T follicular helper cell (primary cell): ENCODE results near the gene SRD5A2.

ENCODE experiments used
- DNase-seq: peaks from one replicate; pipeline ENCODE4 v3.0.0-alpha.2; 2020; ENCODE audit warnings: low read depth
- total RNA-seq, 2 experiments: gene quantifications; one replicate each; lab custom pipeline; 2026; lab: John Stamatoyannopoulos, UW

SRD5A2 gene, protein sequence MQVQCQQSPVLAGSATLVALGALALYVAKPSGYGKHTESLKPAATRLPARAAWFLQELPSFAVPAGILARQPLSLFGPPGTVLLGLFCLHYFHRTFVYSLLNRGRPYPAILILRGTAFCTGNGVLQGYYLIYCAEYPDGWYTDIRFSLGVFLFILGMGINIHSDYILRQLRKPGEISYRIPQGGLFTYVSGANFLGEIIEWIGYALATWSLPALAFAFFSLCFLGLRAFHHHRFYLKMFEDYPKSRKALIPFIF
- 0 to 0.06 reads per million in 2 experiments for total RNA-seq

- no peak for DNase-seq
Observed at GRCh38 chr2:31580321-31581117, at the start of gene SRD5A2. TSS of gene SRD5A2 (minus strand) at chr2:31580938. CDS start at chr2:31580900, 38 bp downstream.

GRCh38 chr2:31606509-31606908 is 25.8 kb upstream of the SRD5A2 start:
- no peak for DNase-seq

DNA sequence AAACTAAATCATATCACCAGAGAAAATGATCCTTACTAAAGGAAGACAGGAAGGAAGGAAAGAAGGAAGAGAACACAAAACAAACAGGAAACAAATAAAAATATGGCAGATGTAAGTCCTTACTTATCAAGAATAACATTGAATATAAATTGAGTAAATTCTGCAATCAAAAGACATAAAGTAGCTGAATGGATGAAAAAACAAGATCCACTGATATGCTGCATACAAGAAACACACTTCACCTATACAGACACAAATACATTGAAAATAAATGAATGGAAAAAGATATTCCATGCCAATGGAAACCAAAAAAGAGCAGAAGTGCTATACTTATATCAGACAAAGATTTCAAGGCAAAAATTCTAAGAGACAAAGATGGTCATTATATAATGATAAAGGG is 18.0 kb upstream of the SRD5A2 start:
- DNase-seq: no peak

- DNase-seq: no peak
Observed at GRCh38 chr2:31586230-31586629, 5.5 kb upstream of the SRD5A2 start.

- DNase-seq: no peak
Observed at GRCh38 chr2:31581124-31581795, 522 bp upstream of the SRD5A2 start.

GRCh38 chr2:31579996-31580320 is 780 bp downstream of the SRD5A2 start:
- no peak for DNase-seq

DNA sequence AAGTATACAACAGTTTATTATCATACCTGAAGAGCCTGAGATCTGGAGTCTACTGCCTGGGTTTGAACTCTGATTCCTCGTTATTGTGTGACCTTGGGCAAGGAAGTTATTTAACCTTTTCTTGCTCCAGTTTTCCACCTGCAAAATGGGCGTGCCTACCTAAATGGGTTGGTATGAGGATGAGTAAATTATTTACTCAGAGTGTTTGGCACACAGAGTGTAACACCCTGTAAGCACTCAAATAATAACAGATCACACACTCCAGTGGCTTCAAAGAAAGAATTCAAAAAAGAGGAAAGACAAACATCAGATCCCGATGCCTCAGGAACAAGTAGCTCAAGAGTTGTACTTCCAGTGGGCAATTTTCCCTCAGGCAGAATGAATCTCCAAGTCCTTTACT is 2.4 kb downstream of the SRD5A2 start:
- no peak for DNase-seq

GRCh38 chr2:31577143-31577542 is 3.6 kb downstream of the SRD5A2 start:
- no peak for DNase-seq

DNA sequence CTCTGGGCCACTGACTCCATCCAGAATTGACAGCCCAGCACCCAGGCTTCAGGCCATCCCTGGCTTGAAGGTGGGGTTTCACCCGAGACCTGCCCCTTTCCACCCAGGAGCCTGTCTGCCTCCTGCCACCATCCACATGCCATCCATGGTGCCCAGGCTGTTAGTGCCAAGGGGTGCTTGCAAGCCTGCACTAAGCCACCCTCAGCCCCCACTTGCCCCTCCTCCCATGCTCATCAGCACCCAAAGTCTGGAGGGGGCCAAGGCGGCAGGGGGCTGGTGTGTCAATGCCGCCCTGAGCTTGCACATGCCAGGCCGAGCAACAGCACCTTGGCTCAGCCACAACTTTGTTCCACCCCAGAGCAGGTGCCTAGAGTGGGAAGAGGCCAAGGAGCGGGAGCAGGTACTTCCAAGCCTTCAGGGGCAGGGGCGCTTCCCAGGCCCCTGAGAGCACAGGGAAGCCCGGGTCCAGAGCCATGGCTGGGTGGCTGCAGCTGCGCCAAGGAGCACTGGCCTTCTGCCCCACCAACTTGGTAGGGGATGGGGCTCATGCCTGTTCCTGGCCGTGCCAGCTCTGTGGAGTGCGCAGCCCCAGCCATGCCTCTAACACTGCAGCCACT is 12.0 kb downstream of the SRD5A2 start:
- no peak for DNase-seq

DNA sequence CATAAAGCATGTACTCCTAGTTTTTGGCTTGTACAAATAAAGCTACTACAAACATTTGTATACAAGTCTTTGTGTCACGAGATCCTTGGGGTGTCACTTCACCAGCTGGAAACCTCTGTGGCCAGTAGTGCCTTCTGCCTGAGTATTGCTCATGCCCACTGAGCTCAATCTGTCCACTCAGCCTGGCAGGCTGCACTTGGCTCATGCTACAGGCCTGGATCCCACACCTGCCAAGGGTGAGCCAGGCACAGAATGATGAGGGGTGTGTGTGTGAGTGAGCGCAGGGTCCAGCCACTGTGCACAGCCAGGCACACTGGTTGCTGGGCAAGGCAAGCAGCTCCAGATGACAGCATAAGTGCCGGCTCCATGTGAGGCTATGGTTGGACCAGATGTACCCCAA is 13.1 kb downstream of the SRD5A2 start:
- DNase-seq: no peak

- no peak for DNase-seq
Observed at GRCh38 chr2:31563273-31563839, 17.4 kb downstream of the SRD5A2 start.

- no peak for DNase-seq
Observed at GRCh38 chr2:31561823-31562222, 18.9 kb downstream of the SRD5A2 start.

- no peak for DNase-seq
Observed at GRCh38 chr2:31558401-31559295, 22.1 kb downstream of the SRD5A2 start.

GRCh38 chr2:31556940-31557339 is 23.8 kb downstream of the SRD5A2 start:
- no peak for DNase-seq

- DNase-seq: no peak
Observed at GRCh38 chr2:31555967-31556706, 24.6 kb downstream of the SRD5A2 start.

DNA sequence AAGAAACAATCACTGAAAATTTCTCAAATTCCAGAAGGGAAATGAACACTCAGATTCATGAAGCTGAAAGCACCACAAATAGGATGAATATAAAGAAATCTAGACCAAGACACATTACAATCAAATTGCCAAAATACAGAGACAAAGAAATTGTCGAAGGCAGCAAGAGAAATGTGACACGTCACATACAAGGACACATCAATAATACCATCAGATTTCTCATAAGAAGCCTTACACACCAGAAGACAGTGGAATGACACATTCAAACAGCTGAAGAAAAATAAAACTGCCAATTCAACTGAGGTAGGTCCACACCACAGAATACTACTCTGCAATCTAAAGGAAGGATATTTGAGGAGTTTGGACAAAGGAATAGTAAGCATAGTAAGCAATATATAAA is 27.4 kb downstream of the SRD5A2 start:
- no peak for DNase-seq

GRCh38 chr2:31547485-31547884 is 33.3 kb downstream of the SRD5A2 start:
- no peak for DNase-seq

- no peak for DNase-seq
Observed at GRCh38 chr2:31541853-31542252, 38.9 kb downstream of the SRD5A2 start.

DNA sequence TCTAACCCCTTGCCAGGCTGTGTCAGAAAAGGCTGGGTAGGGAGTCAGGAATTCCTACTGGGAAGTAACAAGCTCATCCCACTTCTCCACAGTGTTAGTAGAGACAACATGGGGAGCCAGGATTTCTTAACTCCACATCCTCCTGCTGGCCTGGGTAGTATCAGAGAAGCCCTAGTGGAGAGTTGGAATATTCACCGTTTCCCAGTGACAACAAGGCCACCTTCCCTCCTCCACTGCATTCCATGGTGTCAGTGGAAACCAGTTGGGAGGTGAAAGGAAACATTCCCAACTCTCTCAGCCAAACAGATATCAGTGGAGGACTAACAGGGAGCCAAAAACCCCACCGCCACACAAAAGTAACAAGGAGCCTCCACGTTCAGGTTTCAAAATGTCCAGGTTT is 41.2 kb downstream of the SRD5A2 start:
- no peak for DNase-seq

GRCh38 chr2:31535768-31536167 is 45.0 kb downstream of the SRD5A2 start:
- no peak for DNase-seq
